ENCODE results near the gene MLN.
A peak's percentile ranks its signal among the peaks of the same experiment; 100 is the strongest.
"Not testable (repeated sequence)": the region's sequence is repeated elsewhere in the genome, so short reads cannot be mapped to it uniquely, and the experiment has no call there.

Gene MLN

DNA sequence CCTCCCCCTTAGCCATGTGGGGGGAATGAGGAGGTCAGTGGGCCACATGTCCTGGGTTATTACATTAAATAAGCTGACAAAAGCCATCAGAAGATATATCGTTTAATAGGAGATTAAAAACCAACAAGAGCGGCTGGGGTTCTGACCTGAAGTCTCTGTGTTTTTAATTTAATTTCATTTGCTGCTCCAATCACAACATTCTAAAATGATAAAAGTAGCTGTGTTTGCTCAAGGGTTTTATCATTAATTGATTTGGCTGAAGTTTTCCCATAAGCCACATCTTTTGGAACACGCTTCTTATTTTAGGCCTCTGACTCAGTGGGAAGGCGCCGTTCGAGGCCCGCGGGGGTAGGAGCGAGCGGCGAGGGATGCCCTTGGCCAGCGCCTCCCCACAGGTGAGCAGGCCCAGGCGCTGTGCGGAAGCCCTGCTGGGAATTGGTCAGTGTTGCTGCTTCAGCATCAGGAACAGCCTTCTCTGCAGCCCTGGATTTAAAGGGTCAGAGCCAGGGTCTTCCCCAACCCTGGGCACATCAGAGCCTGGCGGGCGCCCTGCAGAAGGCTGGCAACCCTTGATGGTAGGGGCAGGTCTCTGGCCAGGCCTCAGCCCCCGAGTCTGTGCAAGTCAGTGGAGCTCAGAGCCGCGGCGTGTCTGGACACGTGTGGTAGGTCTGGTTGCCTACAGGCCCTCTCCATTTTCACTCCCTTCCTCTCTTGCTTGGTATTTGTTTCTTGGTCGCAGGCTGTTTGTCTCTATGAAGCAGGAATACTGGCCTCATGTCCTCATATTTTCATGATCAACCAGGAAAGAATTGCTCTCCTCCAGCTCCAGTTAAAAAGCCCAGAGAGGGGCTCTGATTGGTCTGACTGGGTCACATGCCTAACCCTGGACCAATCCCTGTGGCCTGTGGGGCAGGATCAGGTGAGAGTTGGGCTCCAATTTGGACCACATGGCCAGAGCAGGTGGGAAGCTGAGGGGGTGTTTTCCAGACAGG is 30.9 kb upstream of the MLN start:
- DNase-seq, result no peak

DNA sequence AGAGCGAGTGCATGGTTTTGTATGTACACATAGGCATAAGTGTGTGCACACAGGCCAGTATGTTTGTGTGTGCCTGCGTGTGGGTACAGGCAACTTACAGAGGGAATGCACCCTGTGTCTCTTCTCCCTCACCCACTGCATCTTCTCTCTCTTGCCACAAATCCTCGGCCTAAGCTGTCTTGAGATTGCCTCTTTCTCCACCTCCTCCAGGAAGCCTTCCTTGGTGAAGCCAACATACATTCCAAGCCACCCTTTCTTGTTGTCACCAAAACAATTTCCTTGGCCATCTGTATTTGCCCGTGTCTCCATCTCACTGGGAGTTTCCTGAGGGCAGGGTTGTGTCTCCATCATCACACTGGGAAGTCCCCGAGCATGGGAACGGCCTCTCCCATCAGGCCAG is 29.8 kb upstream of the MLN start:
- no peak for DNase-seq

DNA sequence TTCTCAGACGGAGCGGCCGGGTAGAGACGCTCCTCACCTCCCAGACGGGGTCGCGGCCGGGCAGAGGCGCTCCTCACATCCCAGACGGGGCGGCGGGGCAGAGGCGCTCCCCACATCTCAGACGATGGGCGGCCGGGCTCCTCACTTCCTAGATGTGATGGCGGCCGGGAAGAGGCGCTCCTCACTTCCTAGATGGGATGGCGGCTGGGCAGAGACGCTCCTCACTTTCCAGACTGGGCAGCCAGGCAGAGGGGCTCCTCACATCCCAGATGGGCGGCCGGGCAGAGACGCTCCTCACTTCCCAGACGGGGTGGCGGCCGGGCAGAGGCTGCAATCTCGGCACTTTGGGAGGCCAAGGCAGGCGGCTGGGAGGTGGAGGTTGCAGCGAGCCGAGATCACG is 29.0 kb upstream of the MLN start:
- not testable (repeated sequence) for DNase-seq

GRCh38 chr6:33831725-33832124 is 27.9 kb upstream of the MLN start:
- DNase-seq, result not testable (repeated sequence)

DNA sequence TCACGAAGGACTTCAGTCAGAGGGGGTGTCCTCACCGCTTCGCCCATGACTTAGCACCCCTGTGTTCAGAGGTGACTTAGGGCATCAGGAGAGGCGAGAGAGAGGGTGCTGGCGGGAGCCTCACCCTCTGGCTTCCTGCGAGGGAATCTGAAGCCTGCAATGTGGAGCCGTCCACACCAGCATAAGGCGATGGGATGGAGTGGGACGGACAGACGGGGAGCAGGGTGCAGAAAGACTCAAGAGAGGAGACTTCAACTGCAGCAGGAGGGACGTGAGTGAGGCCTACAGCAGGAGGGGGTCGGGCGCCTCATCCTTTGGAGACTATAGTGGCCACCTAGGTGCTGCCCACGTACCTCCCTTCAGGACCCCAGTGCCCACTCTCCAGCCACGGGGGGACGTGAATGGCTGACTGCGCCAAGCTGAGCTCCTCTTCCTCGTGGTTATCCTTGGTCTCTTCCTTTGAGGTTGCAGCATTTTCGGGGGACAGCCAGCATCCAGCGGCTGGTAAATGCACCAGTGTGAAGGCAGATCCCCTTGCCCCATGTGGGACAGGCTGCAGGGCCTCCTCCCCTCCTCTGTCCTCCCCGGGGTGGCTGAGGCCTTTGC is 26.9 kb upstream of the MLN start:
- DNase-seq, result no peak

DNA sequence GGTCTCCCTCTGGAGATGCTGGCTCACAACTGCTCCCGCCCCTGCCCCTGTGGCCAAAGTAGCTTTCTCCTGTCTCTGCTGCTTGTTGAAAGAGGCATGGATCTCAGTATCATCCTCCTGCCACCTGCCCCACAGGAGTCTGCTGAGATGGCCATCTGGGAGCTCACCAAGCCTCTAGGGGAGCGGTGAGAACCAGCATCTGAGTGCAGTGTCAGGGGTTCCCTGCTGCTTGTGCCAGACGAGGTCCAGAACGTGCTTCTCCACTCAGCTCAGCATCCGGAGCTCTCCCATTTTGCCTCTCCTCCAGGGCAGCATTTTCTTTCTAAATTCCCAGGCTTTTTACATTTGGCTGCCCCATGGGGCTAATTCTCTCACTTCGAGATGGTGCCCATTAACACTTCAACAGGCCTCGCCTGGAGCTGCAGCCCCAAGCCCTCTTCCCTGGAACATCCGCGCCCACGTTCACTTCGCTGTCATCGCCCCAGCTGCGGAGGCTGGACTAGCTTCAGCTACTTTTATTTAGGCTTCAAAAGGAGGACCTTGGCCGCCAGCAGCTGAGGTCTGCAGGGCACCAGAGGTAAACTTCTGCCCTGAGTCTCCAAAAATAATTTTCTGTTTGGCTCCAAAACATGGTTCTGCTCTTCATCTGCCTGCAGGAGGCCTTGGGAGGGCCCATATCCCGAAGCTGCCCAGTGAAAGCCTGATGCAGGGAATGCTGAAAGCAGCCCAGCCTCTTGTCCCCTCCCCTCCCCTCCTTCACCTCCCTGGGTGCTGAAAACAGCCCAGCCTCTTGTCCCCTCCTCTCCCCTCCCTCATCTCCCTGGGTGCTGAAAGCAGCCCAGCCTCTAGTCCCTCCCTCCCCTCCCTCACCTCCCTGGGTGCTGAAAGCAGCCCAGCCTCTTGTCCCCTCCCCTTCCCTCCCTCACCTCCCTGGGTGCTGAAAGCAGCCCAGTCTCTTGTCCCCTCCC is 25.2 kb upstream of the MLN start:
- no peak for DNase-seq

DNA sequence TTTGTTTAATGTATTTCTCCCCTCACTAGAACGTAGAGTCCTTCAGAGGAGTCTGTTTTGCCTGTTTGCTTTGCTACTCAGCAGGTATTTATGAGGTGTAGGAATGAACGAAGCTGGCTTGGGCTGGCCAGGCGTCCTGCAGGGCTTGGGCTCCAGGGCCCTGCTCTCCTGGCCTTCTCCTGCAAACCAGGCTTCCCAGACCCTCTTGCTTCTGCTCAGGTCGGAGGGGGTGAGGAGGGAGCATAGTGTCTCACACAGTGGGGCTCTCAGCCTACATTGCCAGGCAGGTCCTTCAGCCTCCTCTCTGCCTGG is 24.6 kb upstream of the MLN start:
- no peak for DNase-seq

GRCh38 chr6:33827546-33828451 is 24.0 kb upstream of the MLN start:
- DNase-seq, result no peak

DNA sequence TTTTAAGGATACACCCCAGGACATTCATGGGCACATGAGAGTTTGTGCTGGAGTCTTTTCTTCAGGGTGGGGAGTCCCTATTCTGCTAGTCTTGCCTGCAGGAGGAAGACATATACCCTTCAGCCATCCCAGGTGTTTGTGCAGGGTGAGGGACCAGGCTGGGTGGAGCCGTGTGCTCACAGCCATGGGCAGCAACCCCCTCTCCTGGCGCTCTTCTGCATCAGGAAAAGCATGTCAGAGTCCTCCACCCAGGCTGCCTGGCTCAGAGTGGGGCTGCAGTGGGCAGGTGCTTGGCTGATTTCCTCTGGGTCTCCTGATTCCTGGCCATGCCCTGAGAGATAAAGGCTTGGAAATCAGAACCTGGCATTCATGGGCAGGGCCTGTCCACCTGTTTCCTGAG is 22.7 kb upstream of the MLN start:
- DNase-seq, result no peak

DNA sequence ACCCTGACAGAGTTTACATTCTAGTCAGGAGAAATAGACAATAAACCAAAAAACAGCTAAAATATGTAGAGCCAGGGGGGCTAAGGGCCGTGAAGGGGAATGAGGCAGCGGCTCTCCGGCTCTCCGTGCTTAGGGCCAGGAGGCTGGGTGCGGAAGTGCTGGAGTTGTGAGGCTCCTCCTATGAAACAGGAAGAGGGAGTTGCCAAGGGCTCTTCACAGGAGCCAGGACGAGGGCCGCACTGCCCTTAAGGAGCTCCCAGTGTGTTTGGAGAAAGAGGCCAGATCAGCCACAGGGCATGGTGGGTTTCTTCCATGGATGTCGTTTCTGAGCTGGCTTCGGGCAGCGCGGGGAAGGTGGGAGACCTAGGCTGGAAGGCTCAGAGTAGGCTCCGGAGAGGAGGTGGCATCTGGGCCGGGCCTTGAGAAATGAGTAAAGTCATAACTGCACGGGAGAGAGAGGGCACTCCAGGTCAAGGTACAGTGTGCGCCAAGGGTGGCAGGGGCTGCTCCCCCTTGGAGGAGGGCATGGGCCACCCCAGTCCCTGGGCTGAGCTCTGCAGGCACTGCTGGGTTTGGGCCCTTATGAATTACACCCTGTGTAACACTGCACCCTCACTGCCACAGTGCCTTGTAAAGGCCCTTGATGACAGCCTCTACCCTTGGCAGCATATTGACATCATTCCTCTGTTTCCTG is 20.8 kb upstream of the MLN start:
- no peak for DNase-seq

GRCh38 chr6:33823806-33824205 is 20.0 kb upstream of the MLN start:
- DNase-seq, result no peak

- peak; percentile 45 for DNase-seq
These were observed 19.0 kb upstream of the MLN start for GRCh38 chr6:33822575-33823395.

- no peak for DNase-seq
These were observed 17.1 kb upstream of the MLN start for GRCh38 chr6:33820784-33821520.

GRCh38 chr6:33820243-33820642 is 16.4 kb upstream of the MLN start:
- no peak for DNase-seq

DNA sequence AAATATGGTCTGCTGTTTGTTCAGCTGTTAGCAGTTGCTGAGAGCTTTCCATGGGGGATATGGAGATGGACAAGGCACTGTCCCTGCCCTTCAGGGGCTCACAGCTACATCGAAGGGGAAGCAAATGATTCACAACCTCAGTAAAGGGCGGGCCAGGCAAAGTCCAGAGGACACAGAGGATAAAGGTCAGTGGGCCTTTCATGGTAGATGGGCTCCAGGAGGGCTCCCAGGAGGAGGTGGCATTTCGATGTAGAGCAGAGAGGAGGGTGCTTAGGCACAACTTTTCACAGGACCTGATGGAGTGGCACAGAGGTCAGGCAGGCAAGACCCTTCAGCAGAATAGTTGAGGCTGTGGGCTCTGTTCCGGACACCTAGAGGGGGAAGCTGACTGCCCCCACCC is 15.2 kb upstream of the MLN start:
- DNase-seq, result no peak

- DNase-seq, result no peak
These were observed 14.5 kb upstream of the MLN start for GRCh38 chr6:33818293-33818692.

GRCh38 chr6:33817489-33817888 is 13.7 kb upstream of the MLN start:
- DNase-seq, result no peak

- no peak for DNase-seq
These were observed 13.1 kb upstream of the MLN start for GRCh38 chr6:33816911-33817310.

DNA sequence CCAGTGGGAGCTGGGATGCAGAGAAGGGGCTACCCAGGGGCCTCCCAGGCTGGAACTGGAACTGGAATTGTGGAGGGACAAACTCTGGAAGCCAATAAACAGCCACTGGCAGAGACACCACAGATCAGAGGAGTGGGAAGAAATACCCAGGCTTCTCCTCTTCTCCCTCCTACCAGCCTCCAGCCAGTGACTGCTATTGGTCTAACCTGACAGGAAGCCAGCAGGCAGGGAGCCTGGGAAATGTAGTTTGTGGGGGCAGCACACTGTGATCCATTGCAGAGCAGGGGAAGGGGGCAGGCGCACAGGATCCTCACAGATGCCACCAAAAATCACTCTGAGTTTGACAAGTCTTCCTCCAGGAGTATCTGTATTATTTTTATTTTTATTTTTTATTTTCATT is 12.1 kb upstream of the MLN start:
- DNase-seq, result peak; percentile 36

Measured in NCI-H1105 treated with DMSO at 0.1 percent for 48 hours (cell line).